Esophagus muscularis mucosa (tissue), 4 donors: ENCODE data around the gene RPL13.

Source experiments
- CTCF ChIP-seq, 3 experiments: fragments of 200-600 bp in 2 of 3; fragments of 450-650 bp in 1 of 3; sonication (generic) in 2 of 3; IDR thresholded peaks; one replicate each; pipeline ENCODE4 v1.5.1; 2017 to 2019; ENCODE audit warnings: antibody characterized with exemption in 3 of 3, mild to moderate bottlenecking in 2 of 3, moderate library complexity in 1 of 3
- EP300 ChIP-seq: sonication (generic); formaldehyde crosslinking; IDR thresholded peaks from one replicate; pipeline ENCODE4 v1.6.1; 2017; ENCODE audit warnings: antibody characterized with exemption
- POLR2A ChIP-seq: fragments of 450-650 bp; IDR thresholded peaks from one replicate; pipeline ENCODE4 v1.6.1; 2017; ENCODE audit warnings: antibody characterized with exemption, moderate library complexity, mild to moderate bottlenecking, low read depth

- TF ChIP-seq EP300, result no peak
- TF ChIP-seq CTCF (IDR thresholded peaks at IDR 0.05), result no peak
- no peak for TF ChIP-seq POLR2A
Measured at GRCh38 chr16:89537549-89537925, 22.9 kb upstream of the RPL13 start.
